Measurements from ENCODE around the gene FBXL12.

GRCh38 chr19:9857920-9858746 is 39.3 kb upstream of the FBXL12 start:
- TF ChIP-seq CTCF (IDR thresholded peaks at IDR 0.05) (no peak), POLR2AphosphoS5 (IDR thresholded peaks at IDR 0.05) (no peak)
